Fibroblast of skin of back (primary cell): ENCODE results near the gene ZNF528. TPM values are rescaled to one million over a fixed set of nuclear protein-coding genes. Genes with fewer than 3 reads are reported as not detected.

Source experiments
- DNase-seq: peaks from one replicate; pipeline ENCODE4 v3.0.0-alpha.2; 2013
- polyA plus RNA-seq, 2 experiments: library from polyadenylated mRNA; unstranded; fragments of 120-200 nt; gene quantifications; one replicate each; pipeline ENCODE4 v1.2.1, GENCODE V29; 2013; ENCODE audit not compliant: insufficient read length in 2 of 2

ZNF528 gene
- polyA plus RNA-seq (2013, experiment 1 of 2; ENCODE audit: insufficient read length): 5.3 TPM
- polyA plus RNA-seq (2013, experiment 2 of 2; ENCODE audit: insufficient read length): 5.4 TPM

DNA sequence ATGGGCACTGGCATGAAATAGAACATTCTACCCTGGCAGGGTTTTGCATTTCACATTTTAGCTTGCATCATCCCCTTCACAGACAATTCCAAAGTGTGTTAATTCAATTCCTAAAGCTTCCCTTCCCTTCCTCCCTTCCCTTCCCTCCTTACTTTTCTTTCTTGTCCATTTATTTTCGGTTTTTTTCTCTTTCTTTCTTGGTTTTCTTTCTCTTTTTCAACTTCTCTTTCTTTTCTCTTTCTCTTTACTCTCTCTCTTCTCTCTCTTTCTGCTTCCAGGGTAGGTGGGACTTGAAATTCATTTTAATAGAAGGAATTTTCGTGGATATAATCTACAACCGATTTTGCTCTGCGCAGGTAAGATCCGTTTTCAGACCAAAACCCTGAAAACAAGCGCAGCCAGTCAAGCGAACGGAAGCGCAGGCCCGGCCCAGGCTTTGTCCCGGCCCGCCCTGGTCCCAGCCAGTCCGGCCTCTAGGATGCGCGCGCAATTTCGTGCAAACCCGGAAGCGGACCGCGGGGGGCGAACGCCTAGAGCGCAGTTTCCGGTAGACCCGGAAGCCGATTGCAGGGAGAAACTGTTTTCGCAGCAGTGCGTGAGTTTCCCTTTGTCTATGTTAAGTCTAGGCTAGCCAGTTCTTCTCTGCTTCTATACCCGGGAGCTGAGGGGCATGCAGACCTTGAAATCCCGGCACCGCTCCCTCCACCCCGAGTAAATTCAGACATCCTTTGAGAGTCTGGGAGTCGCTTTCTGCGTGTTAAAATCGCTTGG is at the start of gene ZNF528:
ZNF528 (plus strand) TSS at position 540 of the 771 bp plus-strand sequence. CDS start 4,165 bp downstream, outside the sequence.
- peak; percentile 94 for DNase-seq

DNA sequence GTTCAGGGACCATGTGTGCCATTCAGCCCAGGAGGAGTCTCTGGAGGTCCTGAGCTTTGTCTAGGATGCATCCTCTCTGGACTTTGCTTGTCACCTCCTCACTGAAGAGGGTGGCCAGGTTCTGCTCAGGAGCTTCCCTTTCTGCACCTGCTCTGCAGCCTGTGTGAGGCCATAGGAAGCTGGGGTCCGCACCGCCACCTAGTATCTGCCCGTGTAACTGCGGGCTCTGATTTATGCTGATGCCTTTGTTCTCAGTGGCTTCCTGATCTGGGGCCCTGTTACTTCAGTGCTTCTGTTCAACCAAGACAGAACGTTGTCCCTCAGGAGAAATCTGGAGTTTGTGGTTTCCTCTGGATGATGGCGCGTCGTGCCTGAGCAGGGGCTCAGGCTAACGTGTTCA is 46.1 kb upstream of the ZNF528 start:
- DNase-seq: no peak

- DNase-seq: no peak
Observed at GRCh38 chr19:52366414-52366824, 31.2 kb upstream of the ZNF528 start.

- peak; percentile 93 for DNase-seq
Observed at GRCh38 chr19:52369559-52370340, 27.9 kb upstream of the ZNF528 start, which contains the start of gene ZNF880. ZNF880 (plus strand) TSS chr19:52369923; CDS start chr19:52369966, 43 bp downstream.

DNA sequence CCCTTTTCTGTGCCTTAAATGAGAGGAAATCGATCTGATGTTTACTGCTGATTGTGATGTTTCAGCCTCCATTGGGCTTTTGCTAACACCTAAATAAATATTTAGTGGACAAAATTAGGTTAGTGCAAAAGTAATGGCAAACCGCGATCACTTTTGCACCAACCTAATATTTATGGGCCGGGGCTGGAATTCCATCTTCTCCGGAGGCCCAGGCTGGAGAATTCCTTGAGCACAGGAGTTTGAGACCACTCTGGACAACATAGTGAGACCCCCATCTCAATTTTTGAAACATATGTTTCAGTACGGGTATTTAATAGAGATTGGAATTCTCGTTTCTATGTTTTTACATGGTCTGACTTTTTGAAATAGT is 27.3 kb upstream of the ZNF528 start:
- DNase-seq: no peak

- no peak for DNase-seq
Observed at GRCh38 chr19:52391135-52391534, 6.5 kb upstream of the ZNF528 start.

- peak; percentile 15 for DNase-seq
Observed at GRCh38 chr19:52398081-52398441, 412 bp downstream of the ZNF528 start.

DNA sequence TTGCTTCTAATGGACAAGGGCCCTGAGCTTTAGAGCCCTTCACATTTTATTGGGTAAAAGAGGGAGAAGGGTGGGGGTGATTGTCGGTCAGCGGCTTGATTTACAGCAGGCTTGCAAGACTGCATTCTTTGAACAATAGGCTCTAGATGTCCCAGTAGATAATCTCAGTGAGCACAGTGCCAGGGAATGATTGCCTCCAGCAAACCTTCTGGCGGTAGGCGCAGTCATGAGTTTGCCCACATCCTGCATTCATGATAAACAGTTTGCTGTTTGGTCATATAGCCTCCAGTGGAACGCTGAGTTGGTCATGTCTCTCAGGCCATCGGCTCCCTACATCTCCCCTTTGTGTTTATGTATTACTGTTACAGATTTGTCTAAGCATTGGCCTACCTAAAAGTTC is 12.6 kb downstream of the ZNF528 start:
- no peak for DNase-seq

DNA sequence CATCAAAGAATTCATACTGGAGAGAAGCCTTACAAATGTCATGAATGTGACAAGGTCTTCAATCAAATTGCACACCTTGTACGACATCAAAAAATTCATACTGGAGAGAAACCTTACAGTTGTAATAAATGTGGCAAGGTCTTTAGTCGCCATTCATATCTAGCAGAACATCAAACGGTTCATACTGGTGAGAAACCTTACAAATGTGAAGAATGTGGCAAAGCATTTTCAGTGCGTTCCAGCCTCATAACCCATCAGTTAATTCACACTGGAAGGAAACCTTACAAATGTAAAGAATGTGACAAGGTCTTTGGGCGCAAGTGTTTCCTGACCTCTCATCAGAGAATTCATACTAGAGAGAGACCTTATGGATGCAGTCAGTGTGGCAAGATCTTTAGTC is 18.1 kb downstream of the ZNF528 start:
- no peak for DNase-seq

- DNase-seq: no peak
Observed at GRCh38 chr19:52428937-52429336, 31.3 kb downstream of the ZNF528 start, which contains the start of gene ZNF534. ZNF534 (plus strand) TSS chr19:52429148; CDS start chr19:52431475, 2,327 bp downstream.

DNA sequence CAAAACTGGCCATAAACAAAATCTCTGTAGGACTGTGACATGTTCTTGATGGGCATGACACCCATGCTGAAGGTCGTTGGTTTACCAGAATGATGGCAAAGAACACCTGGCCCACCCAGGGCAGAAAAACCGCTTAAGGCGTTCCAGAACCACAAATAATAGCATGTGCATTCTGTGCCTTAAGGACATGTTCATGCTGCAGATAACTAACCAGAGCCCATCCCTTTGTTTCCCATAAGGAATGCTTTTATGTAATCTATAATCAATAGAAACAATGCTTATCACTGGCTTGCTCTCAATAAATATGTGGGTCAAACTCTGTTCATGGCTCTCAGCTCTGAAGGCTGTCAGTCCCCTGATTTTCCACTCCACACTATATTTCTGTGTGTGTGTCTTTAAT is 44.5 kb downstream of the ZNF528 start:
- DNase-seq: no peak

GRCh38 chr19:52444506-52444905 is 46.9 kb downstream of the ZNF528 start:
- no peak for DNase-seq

DNA sequence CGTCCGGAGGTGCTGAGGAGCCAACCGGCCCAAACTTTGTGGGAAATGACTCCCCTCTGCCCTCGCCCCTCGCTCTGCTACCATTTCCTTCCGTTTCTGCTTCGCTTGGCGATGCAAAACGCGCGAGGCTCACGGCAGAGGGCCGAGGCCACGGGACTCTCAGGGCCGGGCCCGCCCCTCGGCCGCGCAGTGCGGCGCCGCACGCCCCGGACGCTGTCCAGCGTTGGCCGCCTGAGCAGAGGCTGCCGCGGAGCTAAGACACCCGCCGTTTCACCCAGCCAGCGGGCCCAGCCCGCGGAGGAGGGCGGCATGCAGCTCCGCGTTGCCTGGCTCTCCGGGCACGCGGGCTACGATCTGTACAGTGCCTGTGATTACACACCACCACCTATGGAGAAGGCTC is 53.6 kb downstream of the ZNF528 start:
- no peak for DNase-seq

- DNase-seq: peak; percentile 89
Observed at GRCh38 chr19:52453324-52454094, 55.9 kb downstream of the ZNF528 start, which contains the start of gene ZNF578. ZNF578 (plus strand) TSS chr19:52453553; CDS start chr19:52501846, 48,293 bp downstream.

DNA sequence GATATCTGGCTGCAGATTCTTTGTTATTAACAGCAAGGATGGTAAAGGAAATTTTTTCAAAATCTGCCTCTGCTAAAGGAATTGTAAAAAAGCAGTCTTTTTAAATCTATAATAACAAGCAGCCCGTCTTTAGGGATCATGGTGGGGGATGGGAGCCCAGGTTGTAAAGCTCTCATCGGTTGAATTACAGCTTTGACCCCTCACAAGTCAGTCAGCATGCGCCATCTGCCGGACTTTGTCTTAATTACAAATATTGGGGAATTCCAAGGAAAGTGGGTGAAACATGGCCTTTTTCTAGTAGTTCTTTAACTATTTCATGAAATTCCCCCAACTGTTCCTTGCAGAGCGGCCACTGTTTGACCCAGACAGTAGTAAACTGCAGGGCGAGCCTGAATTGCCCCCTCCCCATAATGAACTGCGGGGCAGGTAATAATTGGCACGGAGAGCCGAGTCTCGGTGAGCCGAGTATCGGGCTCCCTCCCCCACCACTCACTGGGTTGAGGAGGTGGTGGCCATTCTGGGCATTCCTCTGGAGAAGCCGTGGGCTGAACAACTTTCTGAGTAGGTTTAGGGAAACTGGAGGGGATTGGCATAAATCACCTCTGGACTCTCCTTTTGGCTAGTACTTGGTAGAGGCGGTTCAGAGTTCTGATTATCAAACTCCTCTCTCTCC is 67.3 kb downstream of the ZNF528 start:
- no peak for DNase-seq
